ENCODE data around the gene WDFY4. TPM values are rescaled to one million over a fixed set of nuclear protein-coding genes. Genes with fewer than 3 reads are reported as not detected.

Gene WDFY4
- total RNA-seq, 1 experiment from 2014 or later, result not detected

DNA sequence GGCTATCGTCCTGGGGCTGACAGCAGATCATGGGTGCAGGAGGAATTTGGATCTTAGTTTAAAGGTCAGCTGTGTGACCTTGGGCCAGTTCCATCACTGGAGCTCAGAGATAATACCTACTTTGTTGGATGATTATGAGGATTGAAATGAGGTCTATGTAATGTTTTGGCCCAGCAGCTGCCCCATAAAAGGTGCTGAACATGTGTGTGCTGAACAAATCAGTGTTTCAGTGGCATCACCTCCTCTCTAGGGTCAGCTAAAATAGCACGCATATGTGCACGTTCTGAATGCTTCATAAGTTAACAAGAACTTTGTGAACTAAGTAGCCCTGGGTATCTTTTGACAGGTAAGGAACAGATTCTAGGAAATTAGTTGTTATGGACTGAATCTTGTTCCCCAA, 339.8 kb downstream of the WDFY4 start:
- Histone ChIP-seq H4K8ac (replicated peaks; ENCODE audit: insufficient read length, low read depth, low read length) (no peak overlapping the region), H2BK20ac (ENCODE audit: low read depth, low read length, poor library complexity, severe bottlenecking) (no peak overlapping the region), H4K5ac (ENCODE audit: insufficient read length, low read depth, low read length) (no peak overlapping the region), H2BK120ac (ENCODE audit: low read depth, low read length, poor library complexity, severe bottlenecking) (no peak overlapping the region), H3K27ac (ENCODE audit: insufficient read length, low read depth, low read length) (no peak overlapping the region), H2BK5ac (ENCODE audit: insufficient read length, low read length) (no peak overlapping the region), H2AK5ac (ENCODE audit: insufficient read length, low read length) (no peak overlapping the region), H3K18ac (ENCODE audit: insufficient read length, low read depth, low read length) (no peak overlapping the region), H3K27me3 (ENCODE audit: insufficient read depth, low read length) (no peaks in the 10 kb centered on the region), H4K91ac (ENCODE audit: insufficient read length, low read depth, low read length) (no peak overlapping the region), H3K4me1 (ENCODE audit: insufficient read depth, low read length) (no peaks in the 10 kb centered on the region), H3K9me3 (ENCODE audit: control insufficient read depth, low read depth, low read length) (no peaks in the 10 kb centered on the region), H2AFZ (ENCODE audit: low read length) (no peak overlapping the region), H3K23me2 (ENCODE audit: insufficient read length, low read depth, low read length, poor library complexity, severe bottlenecking) (no peaks in the 10 kb centered on the region), H3K23ac (ENCODE audit: insufficient read length, low read depth, low read length) (no peak overlapping the region), H4K20me1 (ENCODE audit: control insufficient read depth, insufficient read depth, insufficient read length) (no peaks in the 10 kb centered on the region), H3K4ac (ENCODE audit: low read depth, low read length) (no peak overlapping the region), H3K4me2 (ENCODE audit: insufficient read depth, insufficient read length, low read length) (no peak overlapping the region), H3K79me1 (ENCODE audit: insufficient read depth, low read depth, low read length, poor library complexity, severe bottlenecking) (no peaks in the 10 kb centered on the region), H3T11ph (ENCODE audit: low read length) (no peak overlapping the region), H2BK15ac (ENCODE audit: low read depth, low read length) (no peak overlapping the region), H3K9ac (ENCODE audit: extremely low read depth, insufficient read length, low read length) (no peak overlapping the region), H2BK12ac (ENCODE audit: insufficient read length, low read depth, low read length) (no peak overlapping the region), H3K14ac (ENCODE audit: insufficient read depth, low read length) (no peak overlapping the region), H3K56ac (ENCODE audit: insufficient read length, low read depth, low read length) (no peak overlapping the region), H3K79me2 (ENCODE audit: insufficient read depth, low read length) (no peaks in the 10 kb centered on the region)
- no peak for DNase-seq
- TF ChIP-seq, protein P1, sequence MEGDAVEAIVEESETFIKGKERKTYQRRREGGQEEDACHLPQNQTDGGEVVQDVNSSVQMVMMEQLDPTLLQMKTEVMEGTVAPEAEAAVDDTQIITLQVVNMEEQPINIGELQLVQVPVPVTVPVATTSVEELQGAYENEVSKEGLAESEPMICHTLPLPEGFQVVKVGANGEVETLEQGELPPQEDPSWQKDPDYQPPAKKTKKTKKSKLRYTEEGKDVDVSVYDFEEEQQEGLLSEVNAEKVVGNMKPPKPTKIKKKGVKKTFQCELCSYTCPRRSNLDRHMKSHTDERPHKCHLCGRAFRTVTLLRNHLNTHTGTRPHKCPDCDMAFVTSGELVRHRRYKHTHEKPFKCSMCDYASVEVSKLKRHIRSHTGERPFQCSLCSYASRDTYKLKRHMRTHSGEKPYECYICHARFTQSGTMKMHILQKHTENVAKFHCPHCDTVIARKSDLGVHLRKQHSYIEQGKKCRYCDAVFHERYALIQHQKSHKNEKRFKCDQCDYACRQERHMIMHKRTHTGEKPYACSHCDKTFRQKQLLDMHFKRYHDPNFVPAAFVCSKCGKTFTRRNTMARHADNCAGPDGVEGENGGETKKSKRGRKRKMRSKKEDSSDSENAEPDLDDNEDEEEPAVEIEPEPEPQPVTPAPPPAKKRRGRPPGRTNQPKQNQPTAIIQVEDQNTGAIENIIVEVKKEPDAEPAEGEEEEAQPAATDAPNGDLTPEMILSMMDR (conservative IDR thresholded peaks at IDR 0.05), result no peak
- Mint-ChIP-seq H3K4me3 (no peak overlapping the region), H3K9me3 (no peaks in the 10 kb centered on the region), H3K27me3 (ENCODE audit: low read depth) (peaks cover 3% of the 10 kb centered on the region), H3K36me3 (ENCODE audit: insufficient read depth in 1 of 3, low read depth in 3 of 3) (no peaks in the 10 kb centered on the region), H3K27ac (no peak overlapping the region), H3K4me1 (no peaks in the 10 kb centered on the region)
- WGBS (ENCODE audit: extremely low coverage, insufficient read length, low lambda C conversion rate), result no CpG with 5 or more reads among the region's 3 CpGs

All from H9 (cell line).